GM18873 (cell line): ENCODE results near the gene GRIA3.

Experiments
- ATAC-seq: cut with Tn5 transposase; IDR thresholded peaks from one replicate; pipeline ENCODE4 v1.9.1; 2021; ENCODE audit warnings: mild to moderate bottlenecking, moderate library complexity, moderate number of reproducible peaks; ENCODE audit not compliant: unreplicated experiment, low FRiP score

The GRIA3 gene

GRCh38 chrX:123184219-123184865 lies at the start of gene GRIA3:
TSS of gene GRIA3 (plus strand) at chrX:123184278. CDS start at chrX:123184536, 258 bp downstream.
- no peak for ATAC-seq

- no peak for ATAC-seq
Measured at GRCh38 chrX:123138473-123138872, 45.6 kb upstream of the GRIA3 start.

DNA sequence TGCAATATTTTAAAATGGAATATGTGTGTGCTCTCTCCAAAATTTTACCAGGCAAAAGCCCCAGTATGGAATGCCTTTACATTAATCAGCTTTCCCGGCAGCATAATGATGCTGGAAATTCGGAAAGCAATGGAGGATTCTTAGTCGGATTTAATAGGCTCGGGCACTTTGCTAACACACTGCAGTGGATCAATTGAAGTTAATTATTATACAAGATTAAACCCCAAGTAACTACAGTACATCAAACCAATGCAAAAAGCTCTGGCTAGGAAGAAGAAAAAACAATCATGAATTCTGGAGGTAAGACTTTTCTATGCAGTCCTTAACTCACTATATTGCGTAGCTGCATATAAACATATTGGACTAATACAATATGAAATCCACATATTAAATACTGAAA lies 43.6 kb upstream of the GRIA3 start:
- ATAC-seq = no peak

DNA sequence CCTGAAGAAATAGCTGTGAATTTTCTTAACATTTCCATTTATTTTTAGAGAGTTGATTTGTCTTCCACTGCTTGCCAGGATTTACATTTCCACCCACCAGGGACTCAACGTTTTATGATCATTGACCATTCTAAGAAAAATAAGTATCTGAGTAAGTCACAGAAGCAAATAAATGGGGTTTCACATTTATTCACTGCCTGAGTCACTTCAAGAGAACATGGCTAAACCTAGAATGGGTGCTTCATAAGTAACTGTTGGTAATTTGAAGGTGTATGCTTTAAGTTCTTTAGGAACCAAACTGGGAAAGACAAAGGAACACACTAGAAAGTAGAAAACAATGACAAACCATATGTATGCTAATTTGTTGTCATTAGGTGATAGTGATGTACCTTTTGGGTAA lies 43.2 kb upstream of the GRIA3 start:
- ATAC-seq = no peak

DNA sequence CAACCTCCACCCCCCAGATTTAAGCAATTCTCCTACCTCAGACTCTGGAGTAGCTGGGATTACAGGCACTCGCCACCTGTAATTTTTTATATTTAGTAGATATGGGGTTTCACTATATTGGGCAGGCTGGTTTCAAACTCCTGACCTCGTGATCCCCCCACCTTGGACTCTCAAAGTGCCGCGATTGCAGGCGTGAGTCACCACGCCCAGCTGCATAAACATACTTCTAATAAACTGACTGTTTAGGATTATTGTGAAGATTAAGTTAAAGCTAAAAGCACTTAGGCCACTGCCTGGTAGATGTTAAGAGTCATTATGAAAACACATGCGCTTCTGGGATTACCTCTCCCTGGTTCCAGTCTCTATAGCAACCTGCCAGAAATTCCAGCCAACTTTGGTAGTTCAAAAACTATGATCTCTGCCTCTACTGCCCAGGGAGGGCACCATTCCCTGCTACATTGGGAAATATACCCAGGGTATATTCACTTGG lies 30.2 kb upstream of the GRIA3 start:
- no peak for ATAC-seq

DNA sequence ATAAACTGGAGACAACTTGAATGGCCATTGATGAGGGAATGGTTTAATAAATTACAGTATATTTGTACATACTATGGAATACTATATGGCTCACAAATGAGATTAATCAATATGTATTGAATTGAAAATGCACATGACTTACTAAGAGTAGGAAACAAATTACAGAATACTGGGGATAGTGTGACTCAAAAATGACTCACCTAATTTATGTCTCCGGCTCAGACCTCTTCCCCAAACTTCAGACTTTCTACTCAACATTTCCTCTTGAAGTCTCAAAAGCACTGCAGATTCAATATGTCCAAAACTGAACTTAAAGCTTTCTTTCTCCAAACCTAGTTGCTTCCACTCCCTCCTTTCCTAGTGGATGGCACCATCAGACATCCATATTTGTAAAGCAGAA lies 28.8 kb upstream of the GRIA3 start:
- no peak for ATAC-seq

- ATAC-seq = no peak
Measured at GRCh38 chrX:123157586-123157985, 26.5 kb upstream of the GRIA3 start.

DNA sequence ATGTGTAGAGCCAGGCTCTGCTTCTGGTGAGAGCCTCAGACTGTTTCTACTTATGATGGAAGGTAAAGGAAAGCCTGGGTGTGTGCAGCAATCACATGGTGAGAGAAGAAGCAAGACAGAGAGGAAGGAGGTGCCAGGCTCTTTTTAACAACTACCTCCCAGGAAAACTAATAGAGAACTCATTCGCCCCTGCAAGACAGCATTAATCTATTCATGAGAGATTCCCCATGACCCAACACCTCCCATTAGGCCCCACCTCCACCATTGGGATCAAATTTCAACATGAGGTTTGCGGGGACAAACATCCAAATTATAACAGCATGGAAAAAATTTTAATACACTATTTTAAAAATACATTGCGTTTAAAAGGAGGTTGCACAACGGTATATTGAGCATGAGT lies 24.7 kb upstream of the GRIA3 start:
- no peak for ATAC-seq

DNA sequence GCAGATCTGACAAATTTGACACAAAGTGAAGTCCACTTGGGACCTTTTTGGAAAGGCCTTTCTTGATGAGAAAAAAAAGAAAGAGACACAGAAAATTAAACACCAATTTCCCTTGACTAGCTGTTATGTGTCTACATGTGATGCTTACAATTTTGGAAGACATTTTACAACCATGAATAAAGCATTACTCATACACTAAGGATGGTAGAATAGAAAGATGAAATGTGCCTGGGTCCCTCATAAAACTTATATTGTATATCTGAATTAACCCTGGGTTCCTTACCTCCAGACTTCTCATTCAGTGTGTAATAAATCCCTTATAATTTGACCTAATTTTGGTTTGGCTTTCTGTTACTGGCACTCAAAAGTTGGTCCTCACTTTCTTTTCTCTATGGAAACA lies 16.5 kb upstream of the GRIA3 start:
- ATAC-seq = no peak

- ATAC-seq = peak; percentile 49
Measured at GRCh38 chrX:123169247-123169901, 14.7 kb upstream of the GRIA3 start.

GRCh38 chrX:123170546-123170945 lies 13.5 kb upstream of the GRIA3 start:
- no peak for ATAC-seq

- no peak for ATAC-seq
Measured at GRCh38 chrX:123171781-123172180, 12.3 kb upstream of the GRIA3 start.

DNA sequence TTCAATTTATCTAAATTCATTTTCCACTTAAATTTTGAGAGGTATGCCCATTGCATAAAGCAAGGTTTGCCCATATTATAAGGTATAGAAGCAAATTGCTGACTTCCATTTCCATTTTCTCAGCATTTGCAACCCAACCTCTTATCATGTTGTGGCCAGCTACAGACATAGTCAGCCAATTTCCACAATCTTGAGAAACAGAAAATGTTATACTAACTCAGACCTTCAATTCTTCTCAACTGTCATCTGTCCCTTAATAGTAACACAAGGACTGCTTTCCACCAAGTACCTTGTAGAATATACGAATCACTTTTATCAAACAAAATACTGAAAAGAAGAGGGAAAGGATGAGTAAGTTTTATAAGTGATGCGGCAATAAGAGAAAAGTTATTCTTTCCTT lies 11.2 kb upstream of the GRIA3 start:
- ATAC-seq = no peak

- no peak for ATAC-seq
Measured at GRCh38 chrX:123173833-123174232, 10.2 kb upstream of the GRIA3 start.

DNA sequence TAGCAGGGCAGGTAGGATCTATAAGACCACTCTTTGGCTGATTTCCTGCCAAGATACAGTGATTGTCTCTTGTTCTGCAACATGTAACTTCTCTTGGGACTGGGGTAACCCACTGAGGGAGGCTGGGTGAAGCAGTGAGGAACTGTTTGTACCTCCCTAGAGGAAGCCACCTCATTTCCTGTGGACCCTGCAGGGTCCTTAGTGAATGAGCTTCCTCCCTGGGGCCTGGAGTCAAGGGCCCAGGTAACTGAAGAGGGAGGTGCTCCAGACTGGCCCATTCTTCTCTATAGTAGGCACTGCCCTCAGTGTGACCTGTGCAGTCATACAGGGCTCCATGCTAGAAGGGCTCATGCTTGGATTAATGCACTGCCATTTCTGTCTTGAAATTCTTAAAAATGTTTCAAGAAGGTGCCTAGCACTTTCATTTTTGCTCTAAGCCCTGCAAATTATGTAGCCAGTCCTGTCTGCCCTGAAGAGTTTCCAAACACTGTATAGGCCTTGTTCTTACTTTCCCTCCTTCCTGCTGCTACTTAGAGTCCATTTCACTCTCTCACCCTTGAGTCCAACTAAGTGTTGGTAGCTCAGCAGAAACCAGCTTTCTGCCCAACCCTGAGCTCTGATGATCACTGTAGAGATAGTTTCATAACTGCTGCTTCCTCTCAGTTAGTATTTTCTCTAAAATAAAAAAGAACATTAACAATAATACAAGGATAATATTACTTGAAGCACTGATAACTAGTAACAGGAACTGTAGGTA lies 8.5 kb upstream of the GRIA3 start:
- no peak for ATAC-seq

- no peak for ATAC-seq
Measured at GRCh38 chrX:123181233-123181914, 2.7 kb upstream of the GRIA3 start.

DNA sequence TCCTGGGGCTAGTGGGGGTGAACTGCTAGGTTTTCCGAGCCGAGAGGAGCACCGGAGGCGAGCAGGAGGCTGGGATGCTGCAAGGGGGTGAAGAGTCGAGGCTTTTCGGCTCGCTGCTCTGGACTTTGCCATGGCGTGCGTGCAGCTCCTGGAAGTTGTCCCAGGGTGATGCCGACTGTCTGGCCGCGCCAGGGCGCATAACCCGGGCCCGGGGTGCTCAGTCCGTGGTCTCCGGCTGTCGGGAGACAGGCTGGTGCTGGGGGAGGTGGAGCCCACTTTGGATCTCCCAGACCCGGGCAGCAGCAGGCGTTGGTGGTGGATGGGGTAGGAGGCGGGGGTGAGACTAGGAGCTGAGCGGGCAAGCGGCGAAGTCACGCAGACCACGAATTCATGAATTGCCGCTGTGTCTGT lies 793 bp downstream of the GRIA3 start:
- no peak for ATAC-seq

DNA sequence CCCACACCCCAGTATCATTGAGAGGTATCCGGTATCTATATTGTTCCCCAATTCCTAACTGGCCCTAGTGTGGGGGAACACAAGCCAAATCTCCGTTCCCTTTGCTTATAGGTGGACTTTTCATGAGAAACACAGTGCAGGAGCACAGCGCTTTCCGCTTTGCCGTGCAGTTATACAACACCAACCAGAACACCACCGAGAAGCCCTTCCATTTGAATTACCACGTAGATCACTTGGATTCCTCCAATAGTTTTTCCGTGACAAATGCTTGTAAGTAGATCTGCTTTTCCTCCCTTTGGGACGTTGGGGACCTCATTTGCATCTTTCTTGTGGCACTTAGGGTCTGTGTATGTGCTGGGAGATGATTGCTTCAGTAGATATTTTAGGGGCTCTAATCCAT lies 1.6 kb downstream of the GRIA3 start:
- no peak for ATAC-seq

- ATAC-seq = no peak
Measured at GRCh38 chrX:123186801-123187200, 2.7 kb downstream of the GRIA3 start.

DNA sequence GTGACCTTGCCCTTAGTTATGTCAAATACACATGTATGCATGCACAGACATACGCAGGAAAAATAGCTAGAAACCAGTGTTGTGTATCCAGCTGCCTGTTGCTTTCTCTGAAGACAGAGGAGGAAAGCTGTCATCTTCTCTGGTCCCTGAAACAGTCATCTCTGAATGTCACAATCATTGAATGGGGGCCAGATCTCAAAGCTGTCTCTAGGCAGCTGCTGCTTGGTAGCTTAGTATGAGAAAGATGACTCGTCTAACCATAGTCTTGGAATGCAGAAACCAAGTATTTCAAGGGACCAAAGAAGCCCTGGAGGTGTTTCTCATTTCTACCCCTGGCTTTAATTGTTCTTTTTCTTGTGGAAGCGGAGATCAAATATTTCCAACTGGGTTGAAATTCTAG lies 4.0 kb downstream of the GRIA3 start:
- no peak for ATAC-seq

- ATAC-seq = no peak
Measured at GRCh38 chrX:123189338-123189737, 5.3 kb downstream of the GRIA3 start.
